Measurements from ENCODE around the gene NPM1.

Gene NPM1

DNA sequence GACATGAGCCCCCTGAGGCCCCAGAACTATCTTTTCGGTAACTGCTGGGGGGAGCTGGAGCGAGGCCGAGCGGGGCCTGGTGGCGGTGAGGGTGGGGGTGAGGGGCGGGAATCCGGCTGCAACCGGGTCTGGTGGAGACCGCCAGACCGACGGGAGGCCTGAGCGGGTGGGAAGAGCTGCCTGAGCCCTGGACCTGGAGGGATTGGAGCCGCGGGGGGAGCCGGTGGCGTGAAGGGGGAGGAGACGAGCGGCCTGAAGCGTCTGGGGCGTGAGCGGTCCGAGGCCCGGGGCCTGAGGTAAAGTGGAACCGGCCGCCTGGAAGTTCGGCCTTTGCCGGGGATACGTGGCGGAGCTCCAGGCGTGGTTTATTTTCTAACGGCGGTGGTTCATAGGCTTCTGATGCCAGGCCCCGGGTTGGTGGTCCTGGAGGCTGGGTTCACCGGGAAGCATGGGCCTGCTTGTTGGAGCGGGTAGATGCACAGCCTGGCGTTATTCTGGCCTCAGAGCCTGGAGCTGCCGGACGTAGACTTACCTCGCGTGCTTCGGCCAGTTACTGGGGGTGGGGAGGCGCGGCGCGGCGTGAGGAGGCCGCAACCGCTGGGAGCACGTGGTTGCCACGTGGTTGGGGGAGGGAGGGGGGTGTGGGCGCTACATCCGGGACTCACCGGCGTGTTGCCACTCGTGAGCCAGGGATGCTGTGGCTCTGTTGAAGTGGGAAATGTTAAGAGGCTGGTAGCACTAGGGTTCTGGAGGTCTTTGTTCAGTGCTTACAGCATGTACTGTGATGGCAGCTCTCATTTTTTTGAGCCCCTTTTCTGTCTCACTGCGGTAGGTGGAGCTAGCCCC is 544 bp downstream of the NPM1 start:
- peak; percentile 97 for TF ChIP-seq L3MBTL2 (conservative IDR thresholded peaks at IDR 0.05)
- no peak for TF ChIP-seq CTBP1 (IDR thresholded peaks at IDR 0.05; ENCODE audit: borderline replicate concordance)
- no peak for TF ChIP-seq FOXA1 (IDR thresholded peaks at IDR 0.05)
- TF ChIP-seq FOXM1 (IDR thresholded peaks at IDR 0.05; ENCODE audit: borderline replicate concordance), result no peak
- 0 out of 2 replicates have a peak, but pooled peaks have one; percentile 3 for TF ChIP-seq ARNT (IDR thresholded peaks at IDR 0.05)
- TF ChIP-seq LEF1 (IDR thresholded peaks at IDR 0.05; ENCODE audit: borderline replicate concordance), result no peak
- no peak for TF ChIP-seq ELF4 (IDR thresholded peaks at IDR 0.05)
- TF ChIP-seq PKNOX1 (IDR thresholded peaks at IDR 0.05), result no peak
- TF ChIP-seq FOXK2 (IDR thresholded peaks at IDR 0.05), result no peak
- TF ChIP-seq TARDBP (IDR thresholded peaks at IDR 0.05), result no peak
- no peak for TF ChIP-seq NFRKB (IDR thresholded peaks at IDR 0.05)
- no peak for TF ChIP-seq SP1 (IDR thresholded peaks at IDR 0.05)
- TF ChIP-seq SUZ12 (IDR thresholded peaks at IDR 0.05), result no peak
- peak; percentile 69 for DNase-seq (ENCODE audit: extremely low spot score)
- CTCF ChIA-PET, result no interaction called here
- POLR2A ChIA-PET, result interaction anchor here (0.7 to 3.2 kb wide), 15 partner anchors 11 to 619 kb away, joined by 3 to 23 read pairs (median 4); partner anchors contain the start of genes FBXW11, FGF18 and TLX3

DNA sequence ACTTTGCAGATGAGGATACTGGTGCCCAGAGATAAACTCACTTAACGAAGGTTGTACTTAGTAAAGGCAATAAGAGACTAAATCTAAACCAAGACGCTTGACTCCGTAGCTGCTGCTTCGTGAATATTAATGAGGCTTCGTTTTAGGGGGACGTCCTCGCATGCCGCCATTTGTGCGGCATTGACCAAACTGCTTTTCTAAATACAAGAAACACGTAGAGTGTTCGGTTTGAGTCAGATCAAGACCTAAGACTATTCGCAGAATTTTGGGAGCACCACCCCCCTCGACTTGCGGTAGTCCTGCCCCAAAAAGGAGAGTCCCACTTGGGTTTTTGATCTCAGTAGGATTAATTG is 1.1 kb downstream of the NPM1 start:
- ChIA-PET POLR2A (interaction anchor here (0.9 to 3.2 kb wide), 12 partner anchors 10 to 80 kb away, joined by 3 to 23 read pairs (median 4); partner anchors contain the start of genes FGF18 and TLX3), CTCF (interaction anchor here (1.5 kb wide), 1 partner anchor 17 kb away, joined by 4 read pairs; no protein-coding TSS in a partner anchor)
- no peak for DNase-seq (ENCODE audit: extremely low spot score)
- TF ChIP-seq FOXM1 (IDR thresholded peaks at IDR 0.05; ENCODE audit: borderline replicate concordance), result no peak
- TF ChIP-seq ZNF384 (IDR thresholded peaks at IDR 0.05), result no peak
- TF ChIP-seq TARDBP (IDR thresholded peaks at IDR 0.05), result no peak
- no peak for TF ChIP-seq PKNOX1 (IDR thresholded peaks at IDR 0.05)
- TF ChIP-seq ARNT (IDR thresholded peaks at IDR 0.05), result no peak
- no peak for TF ChIP-seq FOXA1 (IDR thresholded peaks at IDR 0.05)
- TF ChIP-seq ELF4 (IDR thresholded peaks at IDR 0.05), result no peak
- TF ChIP-seq SP1 (IDR thresholded peaks at IDR 0.05), result no peak
- no peak for TF ChIP-seq HDGF (IDR thresholded peaks at IDR 0.05; ENCODE audit: borderline replicate concordance)
- TF ChIP-seq CTBP1 (IDR thresholded peaks at IDR 0.05; ENCODE audit: borderline replicate concordance), result no peak
- no peak for TF ChIP-seq BHLHE40 (IDR thresholded peaks at IDR 0.05; ENCODE audit: borderline replicate concordance)
- TF ChIP-seq NFRKB (IDR thresholded peaks at IDR 0.05), result no peak
- no peak for TF ChIP-seq LEF1 (IDR thresholded peaks at IDR 0.05; ENCODE audit: borderline replicate concordance)
- no peak for TF ChIP-seq SUZ12 (IDR thresholded peaks at IDR 0.05)
- no peak for TF ChIP-seq FOXK2 (IDR thresholded peaks at IDR 0.05)
- no peak for TF ChIP-seq L3MBTL2 (conservative IDR thresholded peaks at IDR 0.05)

- CTCF ChIA-PET, result no interaction called here
- TF ChIP-seq NFRKB (IDR thresholded peaks at IDR 0.05) (no peak), HDGF (IDR thresholded peaks at IDR 0.05; ENCODE audit: borderline replicate concordance) (no peak), FOXM1 (IDR thresholded peaks at IDR 0.05; ENCODE audit: borderline replicate concordance) (no peak), FOXK2 (IDR thresholded peaks at IDR 0.05) (no peak), LEF1 (IDR thresholded peaks at IDR 0.05; ENCODE audit: borderline replicate concordance) (no peak), L3MBTL2 (conservative IDR thresholded peaks at IDR 0.05) (no peak), ELF4 (IDR thresholded peaks at IDR 0.05) (no peak), ARNT (IDR thresholded peaks at IDR 0.05) (no peak), CTBP1 (IDR thresholded peaks at IDR 0.05; ENCODE audit: borderline replicate concordance) (no peak), FOXA1 (IDR thresholded peaks at IDR 0.05) (no peak), SUZ12 (IDR thresholded peaks at IDR 0.05) (no peak), SP1 (IDR thresholded peaks at IDR 0.05) (no peak)
- DNase-seq (ENCODE audit: extremely low spot score), result no peak
- POLR2A ChIA-PET, result no interaction called here
Measured at GRCh38 chr5:171390883-171391677, 3.4 kb downstream of the NPM1 start.

DNA sequence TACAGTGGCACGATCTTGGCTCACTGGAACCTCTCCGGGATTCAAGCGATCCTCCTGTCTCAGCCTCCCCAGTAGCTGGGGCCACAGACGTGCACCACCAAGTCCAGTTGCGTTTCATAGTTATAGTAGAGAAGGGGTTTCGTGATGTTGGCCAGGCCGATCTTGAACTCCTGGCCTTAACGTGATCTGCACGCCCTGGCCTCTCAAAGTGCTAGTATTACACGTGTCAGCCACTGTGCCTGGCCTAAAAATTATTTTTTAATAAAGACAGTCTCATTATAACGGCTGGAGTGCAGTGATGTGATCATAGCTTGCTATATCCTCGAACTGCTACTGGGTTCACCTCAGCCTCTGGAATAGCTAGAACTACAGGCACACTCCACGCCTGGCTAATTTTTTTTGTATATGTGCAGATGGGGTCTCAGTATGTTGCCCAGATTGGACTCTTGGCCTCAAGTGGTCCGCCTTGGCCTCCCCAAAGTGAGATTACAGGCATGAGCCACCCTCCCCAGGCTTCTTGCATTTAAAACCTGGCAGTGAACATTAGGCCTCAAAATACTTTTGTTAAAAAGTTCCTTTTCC is 4.4 kb downstream of the NPM1 start:
- POLR2A ChIA-PET, result no interaction called here

More for the DNA sequence above, 4.4 kb downstream of the NPM1 start:
- DNase-seq (ENCODE audit: extremely low spot score), result no peak
- TF ChIP-seq L3MBTL2 (conservative IDR thresholded peaks at IDR 0.05), result no peak
- TF ChIP-seq ZNF384 (IDR thresholded peaks at IDR 0.05), result no peak
- TF ChIP-seq SP1 (IDR thresholded peaks at IDR 0.05), result no peak
- TF ChIP-seq FOXA1 (IDR thresholded peaks at IDR 0.05), result no peak
- no peak for TF ChIP-seq CTBP1 (IDR thresholded peaks at IDR 0.05; ENCODE audit: borderline replicate concordance)
- no peak for TF ChIP-seq ELF4 (IDR thresholded peaks at IDR 0.05)
- no peak for TF ChIP-seq HDGF (IDR thresholded peaks at IDR 0.05; ENCODE audit: borderline replicate concordance)
- no peak for TF ChIP-seq PKNOX1 (IDR thresholded peaks at IDR 0.05)
- no peak for TF ChIP-seq FOXK2 (IDR thresholded peaks at IDR 0.05)
- no peak for TF ChIP-seq SUZ12 (IDR thresholded peaks at IDR 0.05)
- TF ChIP-seq NFRKB (IDR thresholded peaks at IDR 0.05), result no peak
- no peak for TF ChIP-seq LEF1 (IDR thresholded peaks at IDR 0.05; ENCODE audit: borderline replicate concordance)
- CTCF ChIA-PET, result no interaction called here
